Measurements from ENCODE around the gene HBG1.

The HBG1 gene

DNA sequence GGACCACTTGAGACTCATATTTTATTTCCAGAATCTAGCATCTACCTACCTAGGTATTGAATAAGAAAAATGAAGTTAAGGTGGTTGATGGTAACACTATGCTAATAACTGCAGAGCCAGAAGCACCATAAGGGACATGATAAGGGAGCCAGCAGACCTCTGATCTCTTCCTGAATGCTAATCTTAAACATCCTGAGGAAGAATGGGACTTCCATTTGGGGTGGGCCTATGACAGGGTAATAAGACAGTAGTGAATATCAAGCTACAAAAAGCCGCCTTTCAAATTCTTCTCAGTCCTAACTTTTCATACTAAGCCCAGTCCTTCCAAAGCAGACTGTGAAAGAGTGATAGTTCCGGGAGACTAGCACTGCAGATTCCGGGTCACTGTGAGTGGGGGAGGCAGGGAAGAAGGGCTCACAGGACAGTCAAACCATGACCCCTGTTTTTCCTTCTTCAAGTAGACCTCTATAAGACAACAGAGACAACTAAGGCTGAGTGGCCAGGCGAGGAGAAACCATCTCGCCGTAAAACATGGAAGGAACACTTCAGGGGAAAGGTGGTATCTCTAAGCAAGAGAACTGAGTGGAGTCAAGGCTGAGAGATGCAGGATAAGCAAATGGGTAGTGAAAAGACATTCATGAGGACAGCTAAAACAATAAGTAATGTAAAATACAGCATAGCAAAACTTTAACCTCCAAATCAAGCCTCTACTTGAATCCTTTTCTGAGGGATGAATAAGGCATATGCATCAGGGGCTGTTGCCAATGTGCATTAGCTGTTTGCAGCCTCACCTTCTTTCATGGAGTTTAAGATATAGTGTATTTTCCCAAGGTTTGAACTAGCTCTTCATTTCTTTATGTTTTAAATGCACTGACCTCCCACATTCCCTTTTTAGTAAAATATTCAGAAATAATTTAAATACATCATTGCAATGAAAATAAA lies 24.8 kb downstream of the HBG1 start:
- no peak for DNase-seq

DNA sequence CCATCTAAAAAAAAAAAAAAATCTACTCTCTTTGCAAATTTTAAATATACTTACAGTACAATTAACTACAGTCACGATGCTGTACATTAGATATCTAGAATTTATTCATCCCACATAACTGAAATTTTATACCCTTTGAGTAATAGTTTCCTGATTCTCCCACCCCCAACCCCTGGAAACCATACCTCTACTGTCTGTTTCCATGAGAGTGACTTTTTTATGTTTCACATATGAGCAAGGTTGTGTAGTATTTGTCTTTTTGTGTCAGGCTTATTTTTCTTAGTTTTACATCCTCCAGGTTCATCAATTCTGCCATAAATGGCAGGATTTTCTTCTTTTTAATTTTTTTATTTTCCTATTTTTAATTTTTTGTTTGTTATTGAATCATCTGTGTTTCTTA lies 26.0 kb downstream of the HBG1 start:
- DNase-seq = no peak

GRCh38 chr11:5223146-5223545 lies 26.5 kb downstream of the HBG1 start:
- no peak for DNase-seq

DNA sequence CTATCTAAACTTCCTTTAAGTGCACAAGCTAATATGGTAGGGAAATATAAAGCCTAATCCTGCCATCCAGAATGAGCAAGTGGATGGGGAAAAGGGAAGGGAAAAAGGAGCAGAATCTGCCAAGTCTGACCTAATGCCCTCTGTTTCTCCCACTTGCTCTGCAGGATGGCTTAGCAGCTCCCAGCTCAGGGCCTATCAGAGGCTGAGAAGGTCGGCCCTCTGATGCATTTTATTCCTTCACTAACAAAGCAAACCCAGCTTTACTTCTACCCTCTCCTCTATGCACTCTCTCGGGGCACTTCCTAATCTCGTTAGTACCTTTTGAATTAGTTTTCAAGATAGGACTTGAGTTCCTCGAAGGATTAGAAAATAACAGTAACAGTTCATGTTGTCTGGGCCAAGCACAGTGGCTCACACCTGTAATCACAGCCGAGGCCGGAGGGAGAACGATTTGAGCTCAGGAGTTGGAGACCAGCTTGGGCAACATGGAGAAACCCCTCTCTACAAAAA lies 39.2 kb downstream of the HBG1 start:
- DNase-seq = no peak

DNA sequence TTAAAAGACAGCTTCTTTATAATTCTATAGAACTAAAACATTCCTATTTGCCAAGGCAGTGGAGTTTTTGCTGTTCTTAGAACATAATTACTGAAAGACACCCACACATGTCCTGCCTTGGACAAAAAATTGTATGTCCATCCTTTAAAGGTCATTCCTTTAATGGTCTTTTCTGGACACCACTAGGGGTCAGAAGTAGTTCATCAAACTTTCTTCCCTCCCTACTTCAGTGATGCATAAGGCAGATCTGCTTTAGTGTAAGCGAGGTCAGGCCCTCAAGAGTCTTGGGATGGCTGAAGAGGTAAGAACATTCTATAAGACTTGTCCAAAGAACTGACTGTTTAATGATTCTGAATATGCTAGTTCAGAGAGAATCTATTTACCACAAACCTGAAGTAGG lies 44.9 kb downstream of the HBG1 start:
- no peak for DNase-seq

DNA sequence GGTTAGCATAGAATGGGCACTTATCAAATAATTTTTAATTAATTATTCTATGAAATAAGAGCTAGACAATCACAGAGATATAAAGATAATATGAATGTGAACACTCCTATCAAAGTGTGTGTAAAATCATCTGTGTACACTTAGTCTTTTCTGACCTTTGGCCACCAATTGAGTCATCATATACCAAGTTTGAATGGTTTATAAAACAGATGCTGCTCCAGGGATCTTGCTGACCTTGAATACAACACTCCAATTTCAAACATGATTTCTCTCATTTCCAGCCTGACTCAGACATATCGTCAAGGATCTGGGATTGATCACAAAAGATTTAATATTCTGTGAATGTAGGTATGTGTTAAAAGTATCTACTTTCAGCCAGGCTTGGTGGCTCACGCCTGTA lies 46.3 kb downstream of the HBG1 start:
- DNase-seq = no peak

DNA sequence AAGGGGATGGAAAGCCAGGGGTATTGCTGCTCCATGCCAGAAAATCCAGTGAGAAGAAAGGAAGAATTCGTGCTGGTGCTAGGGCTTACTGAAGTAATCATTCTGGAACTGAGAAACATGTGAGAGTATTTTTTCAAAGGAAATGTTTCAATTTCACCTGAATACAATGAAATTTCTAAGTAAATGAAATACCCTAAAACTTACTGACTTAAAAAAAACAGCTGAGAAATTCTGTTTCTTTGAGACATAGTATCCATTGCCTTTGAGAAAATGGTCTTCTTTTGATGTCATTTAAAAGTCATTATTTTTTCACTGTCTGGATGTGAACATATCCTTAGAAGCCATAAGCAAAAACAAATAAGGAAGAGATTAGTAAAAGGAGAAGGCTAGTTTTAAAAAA lies 49.1 kb downstream of the HBG1 start, which contains the start of gene OR51V1:
Gene OR51V1, minus strand, starts transcription at position 101 of the 400 bp plus-strand sequence. Its CDS starts 0 bp downstream, at position 101.
- no peak for DNase-seq

- DNase-seq = no peak
Measured at GRCh38 chr11:5198285-5198684, 51.4 kb downstream of the HBG1 start.
